Cortex of kidney (tissue), 1 donor: Measurements from ENCODE around the gene MAML3.

Source experiments
- DNase-seq: peaks from one replicate; lab custom pipeline; 2025; lab: John Stamatoyannopoulos, UW

MAML3 gene

DNA sequence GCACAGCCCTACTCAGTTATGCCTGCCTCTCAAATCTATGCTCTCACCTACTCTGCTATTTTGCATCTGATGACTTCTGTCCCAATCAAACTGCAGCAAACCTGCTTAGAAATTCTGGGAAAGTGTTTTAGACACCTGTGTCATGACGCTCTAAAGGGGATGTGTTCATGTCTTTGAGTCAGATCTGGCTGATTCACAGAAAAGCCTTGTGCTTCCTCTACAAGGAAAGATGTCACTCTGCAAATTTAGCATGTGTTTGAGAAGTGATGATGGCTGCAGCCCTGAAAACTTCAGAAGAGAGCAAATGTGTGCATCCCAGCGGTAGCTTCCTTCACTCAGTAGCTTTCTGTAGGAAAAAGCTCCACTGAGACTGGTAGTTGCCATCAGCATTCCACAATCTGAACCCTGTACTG lies 253.0 kb downstream of the MAML3 start:
- DNase-seq, result no peak

DNA sequence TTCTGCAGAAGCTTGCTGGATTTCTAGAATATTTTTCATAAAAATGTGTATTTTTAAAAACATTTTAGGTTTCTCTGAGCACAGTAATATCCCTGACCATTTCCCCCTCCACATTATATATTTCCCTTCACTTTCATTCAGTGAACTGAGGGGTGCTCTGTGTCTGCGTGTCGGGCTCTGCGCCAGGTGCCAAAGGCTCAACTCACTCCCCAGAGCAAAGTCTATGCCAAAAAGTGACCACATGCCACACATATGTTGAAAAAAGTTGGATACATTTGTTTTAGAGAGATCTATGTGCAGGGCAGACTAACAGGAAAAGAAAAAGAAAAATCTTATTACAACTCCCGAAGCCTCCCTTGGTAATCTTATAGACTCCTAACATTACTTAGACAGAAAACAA lies 254.6 kb downstream of the MAML3 start:
- no peak for DNase-seq

DNA sequence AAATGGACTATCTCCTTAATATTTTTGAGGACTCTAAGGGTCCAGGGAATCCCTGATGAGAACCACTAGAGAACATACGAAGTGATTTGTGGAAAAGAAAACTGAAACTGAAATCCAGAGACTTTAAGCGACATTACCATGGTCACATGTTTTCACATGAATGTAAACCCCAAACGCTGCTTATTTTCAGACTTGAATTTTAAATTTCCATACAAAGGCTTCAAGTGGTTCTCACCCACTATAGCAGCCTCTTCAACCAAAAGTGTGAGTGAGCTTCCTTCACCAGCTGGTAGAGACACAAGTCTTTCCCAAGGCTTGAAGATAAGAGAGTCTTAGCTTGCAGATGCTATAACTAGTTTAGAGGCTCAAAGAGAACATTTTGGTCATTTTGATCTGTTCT lies 255.7 kb downstream of the MAML3 start:
- DNase-seq, result no peak

DNA sequence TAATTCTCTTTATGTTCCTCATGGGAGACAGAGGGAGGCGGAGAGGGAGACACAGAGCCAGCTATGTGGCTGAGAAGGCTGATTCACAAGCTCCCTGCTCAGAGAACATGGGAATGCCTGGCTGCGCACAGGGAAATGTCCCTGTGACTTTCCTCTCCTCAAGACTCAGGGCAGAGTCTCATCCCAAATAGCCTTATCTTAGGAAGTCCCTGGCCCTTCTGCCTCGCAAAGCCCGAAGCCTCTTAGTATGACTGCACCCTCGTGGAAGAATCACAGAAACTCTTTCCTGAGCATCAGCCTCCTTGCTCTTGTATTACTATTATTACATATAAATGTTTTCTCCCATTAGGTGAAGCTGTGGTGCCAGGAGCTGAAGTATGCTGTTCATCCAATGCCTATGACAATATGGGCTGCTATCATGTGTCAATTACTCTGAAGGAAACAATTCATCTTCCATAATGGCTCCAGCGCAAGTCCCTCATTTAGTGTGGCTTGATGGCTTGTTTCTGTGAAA lies 257.8 kb downstream of the MAML3 start:
- DNase-seq, result no peak

DNA sequence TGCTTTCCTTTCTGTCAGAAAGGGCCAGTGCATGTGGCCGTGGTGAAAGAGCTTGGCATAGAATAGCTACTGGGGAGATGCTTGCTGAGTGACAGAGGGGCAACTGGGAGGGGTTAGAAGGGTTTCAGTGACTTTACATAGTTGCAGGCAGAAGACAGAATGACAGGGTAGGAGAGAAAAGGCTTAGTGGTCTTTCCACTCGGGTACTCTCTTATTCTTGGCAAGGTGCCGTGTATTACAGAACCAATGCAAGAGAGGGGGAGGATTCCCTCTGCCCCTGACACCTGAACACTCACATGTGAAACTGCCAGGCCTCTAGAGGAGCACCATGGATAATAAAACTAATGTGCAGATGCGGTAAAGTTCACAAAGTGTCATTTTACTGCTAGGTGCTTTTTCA lies 260.2 kb downstream of the MAML3 start:
- DNase-seq, result no peak

DNA sequence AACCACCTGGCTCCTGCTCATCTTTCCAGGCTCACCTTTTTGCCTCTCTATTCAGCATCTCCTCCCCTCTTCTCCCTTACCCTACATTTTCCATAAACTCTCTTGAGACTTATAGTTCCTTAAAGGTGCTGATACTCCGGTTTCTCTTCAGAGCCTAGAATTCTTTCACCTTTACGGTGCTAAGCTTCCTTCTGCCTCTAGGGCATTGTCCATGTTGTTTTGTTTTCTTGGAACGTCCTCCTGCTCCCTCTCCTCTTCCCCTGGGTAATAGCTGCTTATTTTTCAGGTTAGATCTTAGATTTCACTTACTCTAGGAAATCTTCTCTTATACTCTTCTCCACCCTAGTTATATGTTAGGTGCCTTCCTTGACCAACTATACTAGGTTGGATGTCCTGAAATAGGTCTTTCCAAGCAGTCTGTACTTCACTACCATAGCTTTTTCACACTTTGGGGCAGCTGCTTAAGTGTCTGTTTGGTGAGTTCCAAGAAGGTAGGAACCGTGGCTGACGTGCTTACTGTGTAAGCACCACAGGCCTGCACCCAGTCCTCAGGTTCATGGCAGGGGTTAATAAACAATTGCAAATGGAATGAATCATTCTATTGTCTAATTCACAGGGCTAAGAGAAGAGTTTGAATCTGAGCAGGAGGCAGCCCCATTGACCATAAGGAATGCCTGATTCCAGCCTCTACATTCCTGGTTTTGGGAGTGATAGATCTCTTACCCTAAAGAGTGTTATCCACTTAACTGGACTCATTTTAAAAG lies 260.8 kb downstream of the MAML3 start:
- no peak for DNase-seq

DNA sequence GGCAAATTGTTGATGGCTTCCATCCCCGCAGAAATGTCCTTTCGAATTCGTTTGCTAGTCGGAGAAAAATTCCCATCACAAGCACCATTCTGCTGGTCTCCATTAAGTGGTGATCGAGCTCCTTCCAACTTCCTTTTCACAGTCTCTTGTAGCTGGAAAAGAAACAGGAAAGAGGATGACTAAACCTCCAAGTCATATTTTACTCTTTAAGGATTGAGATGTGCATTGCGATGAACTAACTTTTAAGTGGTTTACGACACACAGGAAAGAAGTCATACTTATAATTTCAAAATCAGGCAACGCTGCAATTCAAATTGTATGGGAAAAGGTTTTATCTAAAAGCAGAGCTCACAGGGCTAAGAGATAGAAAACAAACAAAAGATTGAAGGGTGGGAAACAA lies 263.2 kb downstream of the MAML3 start:
- DNase-seq, result no peak

DNA sequence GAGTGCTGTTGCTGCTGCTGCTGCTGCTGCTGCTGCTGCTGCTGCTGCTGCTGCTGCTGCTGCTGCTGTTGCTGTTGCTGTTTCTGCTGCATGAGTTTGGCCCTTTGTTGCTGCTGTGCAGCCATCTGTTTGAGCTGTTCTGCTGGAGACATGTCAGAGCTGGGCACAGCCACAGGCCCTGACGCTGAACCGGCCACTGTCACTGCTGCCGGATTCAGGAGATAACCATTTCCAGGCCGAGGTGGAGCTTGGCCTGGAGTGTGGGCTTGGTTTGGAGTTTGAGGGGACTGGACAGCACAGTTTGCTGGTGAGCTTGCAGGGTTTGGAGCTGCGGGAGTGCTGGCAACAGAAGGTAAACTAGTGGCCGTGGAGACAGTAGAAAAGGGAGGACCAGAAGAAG lies 264.1 kb downstream of the MAML3 start:
- DNase-seq, result no peak

DNA sequence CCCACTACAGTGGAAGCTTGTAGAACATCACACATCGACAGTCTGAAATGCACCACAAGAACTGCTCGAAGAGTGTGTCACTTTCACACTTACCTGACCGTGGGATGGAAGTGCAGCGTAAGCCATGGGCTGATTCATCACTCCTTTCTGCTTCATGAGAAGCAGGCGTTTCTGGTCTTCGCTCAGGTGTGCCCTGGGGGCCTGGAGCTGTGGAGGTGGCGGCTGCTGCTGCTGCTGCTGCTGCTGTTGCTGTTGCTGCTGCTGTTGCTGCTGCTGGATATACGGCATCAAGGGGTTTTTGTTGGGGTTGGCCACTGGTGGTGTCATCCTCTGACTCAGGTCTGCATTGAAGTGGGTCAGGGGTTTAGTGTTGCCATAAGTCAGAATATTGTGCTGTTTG lies 264.7 kb downstream of the MAML3 start:
- no peak for DNase-seq

DNA sequence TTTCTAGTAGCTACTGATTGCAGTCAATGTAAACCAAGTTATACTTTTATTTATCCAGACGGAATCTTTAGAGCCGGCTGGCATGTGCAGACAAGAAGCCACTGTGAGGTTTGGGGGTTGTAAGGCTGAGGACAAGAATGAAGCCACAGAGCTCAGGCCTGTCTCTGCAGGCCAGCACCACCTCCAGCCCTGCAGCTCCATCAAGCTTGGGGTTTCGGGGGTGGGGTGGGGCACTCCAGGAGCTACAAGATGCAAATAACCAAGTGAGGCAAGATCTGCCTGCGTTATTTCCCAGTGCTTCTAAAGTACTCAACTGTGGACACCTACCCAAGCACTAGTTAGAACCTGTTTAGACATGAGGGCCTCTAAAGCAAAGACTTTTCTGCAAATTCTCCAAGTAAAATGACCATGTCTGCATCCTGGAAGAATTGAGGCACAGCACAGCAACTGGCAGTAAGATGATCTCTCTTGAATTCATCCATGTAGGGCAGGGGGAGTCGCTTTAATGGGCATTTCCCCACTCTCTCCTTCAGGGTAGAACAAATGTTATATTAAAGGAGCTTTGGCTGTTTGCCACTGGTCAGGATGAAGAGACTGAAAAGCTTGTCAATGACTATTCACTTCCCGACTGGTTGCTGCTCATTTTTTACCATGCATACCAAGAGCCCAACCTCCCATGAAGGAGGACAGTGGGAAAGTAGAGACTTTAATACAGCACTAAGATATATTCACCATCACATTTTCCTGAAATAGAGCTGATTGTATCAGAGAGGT lies 265.8 kb downstream of the MAML3 start:
- no peak for DNase-seq

DNA sequence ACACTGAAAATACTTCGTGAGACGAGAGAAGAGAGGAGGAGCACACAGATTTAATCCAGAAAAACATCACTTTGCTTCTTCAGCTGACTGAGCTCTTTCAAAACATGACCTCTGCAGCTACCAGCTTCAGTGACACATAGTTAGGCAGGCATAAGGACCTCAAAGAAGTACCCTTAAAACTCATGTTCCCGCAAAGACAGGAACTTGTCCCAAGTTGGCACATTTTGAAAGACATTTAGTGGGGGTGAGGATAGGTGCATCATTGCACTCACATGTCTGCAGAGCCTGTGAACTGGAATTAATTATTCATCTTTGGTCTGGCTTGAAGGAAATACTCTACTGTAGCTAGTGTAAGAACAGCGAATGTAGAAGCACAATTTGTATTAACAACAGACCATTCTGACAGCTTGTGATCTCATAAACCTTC lies 266.6 kb downstream of the MAML3 start:
- no peak for DNase-seq

DNA sequence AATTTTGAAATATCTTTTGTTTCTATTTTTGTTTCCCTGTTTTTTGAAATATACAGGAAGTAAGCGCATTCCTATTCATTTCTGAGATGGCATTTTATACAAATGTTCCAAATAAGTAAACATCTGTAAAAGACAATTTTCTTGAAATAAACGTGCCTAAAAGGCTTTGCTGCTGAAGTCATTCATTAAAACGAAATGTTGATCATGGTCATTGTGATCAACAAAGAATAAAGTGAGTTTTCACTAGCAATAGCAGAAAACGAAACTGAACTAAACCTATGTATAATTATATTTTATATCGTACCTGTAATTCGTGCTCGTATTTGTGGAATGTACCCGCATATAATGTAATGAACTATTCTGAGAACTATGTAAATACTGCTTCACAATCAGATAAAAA lies 267.2 kb downstream of the MAML3 start:
- no peak for DNase-seq

DNA sequence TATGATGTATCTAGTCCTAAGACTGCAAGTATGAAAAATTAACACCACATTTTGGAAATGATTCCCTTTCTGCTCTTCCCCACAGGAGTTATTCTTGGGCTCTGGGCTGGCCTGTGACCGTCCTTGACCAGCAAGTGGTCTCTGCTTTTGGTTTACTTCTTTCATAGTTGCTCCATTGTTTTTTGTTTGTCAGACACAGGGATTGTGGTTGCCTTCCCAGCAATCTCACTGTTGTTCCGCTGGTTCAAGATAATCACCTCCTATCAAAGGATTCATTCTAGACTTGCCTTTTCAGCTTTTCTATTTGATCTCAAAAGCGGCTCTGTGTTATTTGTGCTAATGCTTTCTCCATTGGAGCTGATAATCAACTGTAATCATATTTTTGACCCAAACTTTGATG lies 269.5 kb downstream of the MAML3 start:
- DNase-seq, result no peak

DNA sequence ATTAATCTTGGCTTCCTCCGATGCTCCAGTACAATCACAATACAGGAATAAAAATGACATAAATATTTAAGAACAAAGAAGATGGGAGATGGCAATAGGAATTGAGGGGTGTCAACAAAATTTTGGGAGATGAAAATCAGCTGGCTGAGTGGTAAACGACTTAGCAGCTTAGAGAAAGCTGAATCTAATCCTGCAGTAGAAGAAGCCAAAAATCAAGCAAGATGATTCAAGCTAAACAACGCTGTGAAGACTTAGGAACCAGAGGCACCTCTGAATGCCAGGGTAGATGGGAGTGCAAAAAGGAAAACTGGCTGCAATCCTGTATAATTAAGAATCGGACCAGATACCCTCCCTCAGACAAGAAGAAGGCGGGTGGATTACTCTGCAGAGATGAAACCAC lies 273.1 kb downstream of the MAML3 start:
- no peak for DNase-seq

DNA sequence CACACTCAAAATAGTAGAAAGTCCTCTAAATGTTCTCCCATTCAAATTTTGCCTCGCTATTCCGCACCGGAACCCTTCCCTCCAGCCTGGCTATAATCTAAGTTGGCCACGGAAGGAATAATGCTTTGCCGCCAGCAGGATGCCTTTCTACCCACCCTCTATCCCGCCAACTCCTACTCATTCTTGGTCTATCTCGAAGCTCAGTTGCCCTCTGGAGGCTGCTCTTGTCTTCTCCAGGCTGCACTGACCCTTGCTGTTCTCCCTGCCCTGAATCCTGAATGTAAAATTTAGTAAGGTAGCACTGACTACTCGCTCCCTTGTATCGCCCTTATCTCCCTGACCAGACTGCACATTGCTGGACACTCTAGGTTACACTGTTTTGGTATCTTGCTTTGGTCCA lies 275.9 kb downstream of the MAML3 start:
- no peak for DNase-seq

DNA sequence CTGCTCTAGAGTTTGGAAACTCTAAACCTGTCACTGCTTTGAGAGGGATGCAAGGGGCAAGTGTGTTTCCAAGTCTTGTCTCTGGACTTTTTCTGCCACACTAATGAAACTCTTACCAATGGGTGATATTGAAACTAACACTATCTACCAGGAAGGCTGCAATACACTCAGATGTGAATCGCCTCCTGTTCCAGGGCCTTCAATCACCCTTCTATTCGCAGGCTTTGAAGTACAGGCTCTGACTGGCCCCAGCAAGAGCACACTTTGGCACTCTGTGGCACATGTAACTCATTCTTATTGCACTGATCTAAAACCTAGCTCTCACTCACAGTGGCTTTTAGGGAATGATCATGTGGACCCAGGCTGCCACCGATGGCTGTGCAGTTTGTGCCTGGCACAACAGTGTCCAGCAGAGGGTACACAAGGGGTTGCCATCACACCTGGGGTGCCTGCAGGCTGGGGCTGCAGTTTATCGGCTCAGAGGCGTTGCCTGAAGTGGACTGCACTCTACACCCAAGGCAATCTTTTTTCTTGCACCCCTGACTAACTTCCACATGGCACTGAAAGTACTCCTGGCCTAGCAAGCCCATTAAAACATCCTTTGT lies 277.5 kb downstream of the MAML3 start:
- DNase-seq, result no peak

DNA sequence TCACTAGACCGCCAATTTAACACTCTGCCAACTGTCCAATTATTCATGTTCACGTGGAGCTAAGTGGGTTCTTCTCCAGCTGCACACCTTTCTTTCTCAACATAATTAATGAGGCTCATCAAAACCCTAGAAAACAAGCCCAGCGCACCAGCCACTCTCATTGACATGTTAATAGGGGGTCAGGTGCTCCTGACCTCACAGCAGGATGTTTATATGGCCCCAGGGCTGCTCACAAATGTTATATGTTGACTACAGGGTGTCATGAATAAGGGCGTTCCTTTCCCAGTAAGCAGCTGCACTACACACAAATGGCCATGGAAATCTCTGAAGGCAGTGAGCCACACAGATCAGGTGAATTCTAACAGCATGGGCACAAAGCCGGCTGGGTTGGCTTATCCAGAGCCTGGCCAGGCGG lies 278.6 kb downstream of the MAML3 start:
- DNase-seq, result no peak

DNA sequence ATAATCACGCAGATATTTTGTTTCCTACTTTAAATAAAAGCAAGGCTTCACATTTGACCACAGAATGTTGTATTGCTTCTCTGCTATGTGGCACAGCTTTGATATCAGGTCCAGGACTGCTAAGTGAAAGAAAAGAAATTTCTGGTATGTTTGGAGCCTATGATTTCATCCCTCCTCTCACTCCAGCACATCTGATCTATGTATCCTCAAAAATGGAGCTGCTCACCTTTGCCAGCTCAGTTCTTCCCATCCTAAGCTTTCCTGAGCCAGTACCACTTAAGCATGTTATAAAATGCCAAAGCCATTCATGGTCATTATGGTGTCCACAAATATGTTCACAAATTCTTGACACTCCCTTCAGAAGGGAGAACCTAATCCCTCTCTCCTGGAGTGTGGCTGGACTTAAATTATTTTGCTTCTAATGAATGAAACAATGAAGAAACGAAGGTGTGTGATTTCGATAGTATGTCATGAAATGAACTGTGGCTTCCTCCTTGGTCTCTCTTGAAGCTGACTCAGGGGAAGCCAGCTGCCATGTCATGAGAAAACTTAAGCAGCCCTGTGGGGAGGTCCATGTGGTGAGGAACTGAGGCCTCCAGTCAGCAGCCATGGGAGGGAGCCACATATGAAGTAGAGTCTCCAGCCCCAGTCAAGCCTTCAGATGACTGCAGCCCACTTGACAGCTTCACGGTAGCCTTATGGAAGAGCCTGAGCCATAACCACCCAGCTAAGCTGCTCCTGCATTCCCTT lies 280.7 kb downstream of the MAML3 start:
- no peak for DNase-seq

DNA sequence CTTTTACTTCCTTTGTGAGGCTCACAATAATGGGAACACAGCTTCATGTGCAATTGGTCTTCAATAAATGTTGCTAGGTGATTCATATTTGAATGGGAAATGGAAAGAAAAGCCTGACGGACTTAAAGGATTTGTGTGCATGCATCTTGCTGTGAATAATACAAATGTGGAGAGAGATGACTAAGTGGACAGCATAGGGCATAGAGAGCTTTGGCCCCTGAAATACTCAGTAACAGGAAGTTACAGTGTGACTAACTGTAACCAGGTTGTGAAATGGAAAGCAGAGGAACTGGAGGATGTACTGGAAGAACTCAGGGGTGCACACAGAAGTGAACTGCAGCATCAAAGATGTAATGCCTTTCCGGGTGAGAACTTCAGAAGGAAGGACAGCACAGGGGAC lies 281.7 kb downstream of the MAML3 start:
- no peak for DNase-seq

DNA sequence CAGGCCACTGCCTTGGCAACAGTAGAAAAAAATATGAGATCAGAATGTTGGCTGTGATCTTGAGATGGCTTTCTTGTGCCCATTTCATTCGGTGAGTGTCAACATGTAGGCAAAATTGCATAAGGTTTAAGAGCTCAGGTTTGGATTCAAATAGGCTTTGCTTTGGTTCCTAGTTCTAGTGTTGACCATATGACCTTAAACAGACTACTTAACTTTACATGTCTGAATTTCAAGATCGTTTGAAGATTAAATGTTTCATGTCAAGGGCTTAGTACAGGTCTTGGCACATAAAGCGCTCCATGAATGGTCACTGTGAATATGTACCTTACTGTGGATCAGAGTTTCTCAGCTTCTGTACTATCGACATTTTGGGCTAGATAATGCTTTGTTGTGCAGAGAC lies 284.2 kb downstream of the MAML3 start:
- no peak for DNase-seq

DNA sequence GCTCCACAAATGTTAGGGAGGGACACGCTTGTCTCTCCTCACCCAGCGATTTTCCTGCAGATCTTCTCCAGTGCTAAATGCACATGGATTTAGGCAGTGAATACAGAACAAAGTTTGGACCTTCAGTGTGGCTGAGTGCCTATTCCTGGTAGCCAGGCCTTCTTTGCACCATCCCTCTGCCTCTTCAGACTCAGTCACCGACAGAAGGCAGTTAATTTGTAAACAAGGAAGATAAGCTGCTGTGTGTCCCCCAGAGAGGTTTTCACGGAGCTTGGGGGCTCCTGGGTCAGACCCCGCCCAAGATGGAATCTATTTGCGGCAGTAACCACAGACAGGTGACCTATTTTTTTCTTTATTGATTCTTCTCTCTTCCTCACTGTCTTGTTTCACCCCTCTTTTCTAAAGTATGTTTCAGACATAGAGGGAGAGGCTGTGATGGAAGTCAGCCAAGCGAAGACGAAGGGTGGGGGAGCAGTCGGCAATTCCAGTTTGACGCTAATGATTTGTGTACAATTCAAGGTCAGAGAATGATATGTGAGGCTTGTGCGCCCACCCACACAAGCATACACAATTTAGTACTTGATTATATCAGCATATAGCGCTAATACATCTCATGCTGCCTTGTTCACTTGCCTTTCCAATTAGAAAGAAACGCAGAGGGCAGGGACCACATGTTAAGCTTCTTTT lies 287.6 kb downstream of the MAML3 start:
- no peak for DNase-seq

DNA sequence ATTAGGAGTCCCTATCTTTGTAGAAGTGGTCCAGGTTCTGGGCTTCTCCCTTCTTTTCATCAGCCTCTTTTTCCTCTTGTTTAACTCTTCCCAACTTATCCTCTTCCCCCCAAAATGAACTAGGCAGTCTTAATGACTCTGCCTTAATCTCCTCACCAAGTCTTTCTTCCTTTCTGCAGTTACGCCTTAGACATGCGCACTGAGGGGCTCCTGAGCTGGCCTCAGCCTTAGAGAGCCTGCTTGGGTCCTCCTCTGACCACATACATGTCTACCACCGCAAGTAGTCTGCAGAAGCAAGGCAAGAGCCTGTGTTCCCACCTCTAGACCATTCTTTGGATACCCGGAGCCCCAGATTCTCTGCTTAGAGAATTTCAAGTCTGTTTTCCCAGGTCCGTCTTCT lies 288.4 kb downstream of the MAML3 start:
- DNase-seq, result no peak
